ENCODE results near the gene KRTAP10-9.
"Not testable (repeated sequence)": the region's sequence is repeated elsewhere in the genome, so short reads cannot be mapped to it uniquely, and the experiment has no call there.

Gene KRTAP10-9

GRCh38 chr21:44596068-44596725 lies 30.7 kb upstream of the KRTAP10-9 start:
- ATAC-seq, result no peak

- ATAC-seq, result no peak
Measured at GRCh38 chr21:44598061-44598460, 28.8 kb upstream of the KRTAP10-9 start.

GRCh38 chr21:44599264-44600029 lies 27.4 kb upstream of the KRTAP10-9 start:
- no peak for ATAC-seq

- not testable (repeated sequence) for ATAC-seq
Measured at GRCh38 chr21:44600118-44600978, 26.5 kb upstream of the KRTAP10-9 start, which contains the start of gene KRTAP10-7. Gene KRTAP10-7, plus strand, starts transcription at chr21:44600597. Its CDS starts 25 bp downstream, at chr21:44600622.

- not testable (repeated sequence) for ATAC-seq
Measured at GRCh38 chr21:44601091-44601490, 25.8 kb upstream of the KRTAP10-9 start.

- no peak for ATAC-seq
Measured at GRCh38 chr21:44601596-44602462, 25.1 kb upstream of the KRTAP10-9 start.

GRCh38 chr21:44602463-44602850 lies 24.4 kb upstream of the KRTAP10-9 start:
- ATAC-seq, result no peak

- ATAC-seq, result no peak
Measured at GRCh38 chr21:44603109-44603875, 23.6 kb upstream of the KRTAP10-9 start.

GRCh38 chr21:44603911-44604310 lies 23.0 kb upstream of the KRTAP10-9 start:
- no peak for ATAC-seq

GRCh38 chr21:44606495-44606894 lies 20.4 kb upstream of the KRTAP10-9 start:
- no peak for ATAC-seq

- no peak for ATAC-seq
Measured at GRCh38 chr21:44609193-44609592, 17.7 kb upstream of the KRTAP10-9 start.

- ATAC-seq, result not testable (repeated sequence)
Measured at GRCh38 chr21:44610157-44610843, 16.6 kb upstream of the KRTAP10-9 start.

GRCh38 chr21:44611551-44611950 lies 15.3 kb upstream of the KRTAP10-9 start:
- ATAC-seq, result no peak

- ATAC-seq, result no peak
Measured at GRCh38 chr21:44612029-44612486, 14.8 kb upstream of the KRTAP10-9 start, which contains the start of gene KRTAP10-8. Gene KRTAP10-8, plus strand, starts transcription at chr21:44612079. Its CDS starts 22 bp downstream, at chr21:44612101.

- ATAC-seq, result no peak
Measured at GRCh38 chr21:44612669-44613229, 14.1 kb upstream of the KRTAP10-9 start.

GRCh38 chr21:44613386-44614155 lies 13.3 kb upstream of the KRTAP10-9 start:
- no peak for ATAC-seq

GRCh38 chr21:44614161-44614631 lies 12.7 kb upstream of the KRTAP10-9 start:
- no peak for ATAC-seq

GRCh38 chr21:44614961-44615391 lies 11.9 kb upstream of the KRTAP10-9 start:
- ATAC-seq, result no peak

- ATAC-seq, result no peak
Measured at GRCh38 chr21:44615466-44615865, 11.4 kb upstream of the KRTAP10-9 start.
